HCT116 (cell line): ENCODE data around the gene NBDY. TPM values are rescaled to one million over a fixed set of nuclear protein-coding genes. Genes with fewer than 3 reads are reported as not detected.

Experiments
- ATAC-seq: fragments of 200-7000 bp; cut with Tn5 transposase; 2 replicates; pipeline ENCODE4 v1.9.1; 2020; ENCODE audit warnings: mild to moderate bottlenecking, moderate library complexity
- BruUV-seq: library from RNA; stranded (reverse); fragments of 400-500 nt; replicated peaks from 2 replicates; lab custom pipeline; 2021; lab: Mats Ljungman, UMichigan
- CTCF ChIA-PET: fragments of 300-600 bp; sonication (Branson Sonifier 250); formaldehyde crosslinking; loops from one replicate; lab custom pipeline; 2021; ENCODE audit warnings: antibody characterized with exemption; lab: Charles Lee
- POLR2A ChIA-PET: fragments of 300-600, 350-600 bp; sonication (Branson Sonifier 250); formaldehyde crosslinking; loops from one replicate; lab custom pipeline; 2021; ENCODE audit warnings: antibody characterized with exemption; lab: Charles Lee
- RAD21 ChIA-PET, 2 experiments: fragments of 300-600 bp; sonication (Branson Sonifier 250); formaldehyde crosslinking; loops; one replicate each; lab custom pipeline; 2023; ENCODE audit warnings: low total read pairs in 2 of 2; ENCODE audit not compliant: uncharacterized antibody in 2 of 2, unreplicated experiment in 2 of 2, low non-redundant PET in 1 of 2; lab: Charles Lee
- DNase-seq: peaks from one replicate; pipeline ENCODE4 v3.0.0-alpha.2; 2010; ENCODE audit warnings: low read depth, low spot score
- H2AFZ ChIP-seq: fragments of 200-600 bp; shearing (Covaris generic), sonication (generic); 2 replicates; pipeline ENCODE4 v1.6.1; 2017; ENCODE audit warnings: low read depth, mixed run types, mixed read lengths, antibody characterized with exemption, low read length; ENCODE audit not compliant: poor library complexity, severe bottlenecking
- H3K27ac ChIP-seq: 2 replicates; pipeline ENCODE4 v1.5.1; 2012; ENCODE audit warnings: low read depth, low read length
- H3K27me3 ChIP-seq: fragments of 200-600 bp; sonication (generic); 2 replicates; pipeline ENCODE4 v1.6.1; 2016; ENCODE audit warnings: mixed run types, low read length, mixed read lengths; ENCODE audit not compliant: insufficient read depth
- H3K36me3 ChIP-seq, 2 experiments: fragments of 200-500 bp in 1 of 2; fragments of 200-600 bp in 1 of 2; sonication (Bioruptor generic) in 1 of 2; sonication (generic) in 1 of 2; 2 replicates each; pipeline versions ENCODE4 v1.5.1 to v1.6.1; 2014 to 2016; ENCODE audit warnings: low read length in 2 of 2, inconsistent platforms in 1 of 2, mixed read lengths in 1 of 2, mixed run types in 1 of 2; ENCODE audit not compliant: insufficient read depth in 2 of 2, control insufficient read depth in 1 of 2
- H3K4me1 ChIP-seq, 2 experiments: fragments of 200-600 bp in 1 of 2; sonication (generic) in 1 of 2; 2 replicates each; pipeline versions ENCODE4 v1.5.1 to v1.6.1; 2012 to 2017; ENCODE audit warnings: low read length in 2 of 2, inconsistent platforms in 1 of 2, mild to moderate bottlenecking in 1 of 2, mixed read lengths in 1 of 2, mixed run types in 1 of 2, moderate library complexity in 1 of 2; ENCODE audit not compliant: insufficient read depth in 2 of 2, control insufficient read depth in 1 of 2
- H3K4me2 ChIP-seq: fragments of 200-600 bp; sonication (generic); 2 replicates; pipeline ENCODE4 v1.6.1; 2017; ENCODE audit warnings: mixed run types, low read length, mixed read lengths
- H3K4me3 ChIP-seq, 2 experiments: fragments of 200-600 bp in 1 of 2; sonication (generic) in 1 of 2; replicated peaks in 1 of 2; 2 replicates each; pipeline ENCODE4 v1.5.1; 2011 to 2016; ENCODE audit warnings: low read length in 2 of 2, control low read depth in 1 of 2, low read depth in 1 of 2, mild to moderate bottlenecking in 1 of 2, mixed read lengths in 1 of 2, mixed run types in 1 of 2
- H3K79me2 ChIP-seq: fragments of 200-600 bp; sonication (generic); 2 replicates; pipeline ENCODE4 v1.6.1; 2017; ENCODE audit warnings: mild to moderate bottlenecking, mixed run types, low read length, moderate library complexity, mixed read lengths; ENCODE audit not compliant: insufficient read depth
- H3K9ac ChIP-seq: fragments of 200-600 bp; sonication (generic); 2 replicates; pipeline ENCODE4 v1.6.1; 2016; ENCODE audit warnings: low read length, mixed read lengths
- H3K9me2 ChIP-seq: fragments of 200-600 bp; sonication (generic), shearing (Covaris generic); 2 replicates; pipeline ENCODE4 v1.6.1; 2017; ENCODE audit warnings: mixed run types, mild to moderate bottlenecking, moderate library complexity; ENCODE audit not compliant: insufficient read depth
- H3K9me3 ChIP-seq, 2 experiments: fragments of 200-500 bp in 1 of 2; fragments of 200-600 bp in 1 of 2; sonication (Bioruptor generic) in 1 of 2; sonication (generic) in 1 of 2; 2 replicates each; pipeline ENCODE4 v1.6.1; 2014 to 2017; ENCODE audit warnings: low read length in 2 of 2, mixed read lengths in 2 of 2, inconsistent platforms in 1 of 2, low read depth in 1 of 2, mild to moderate bottlenecking in 1 of 2, mixed run types in 1 of 2, moderate library complexity in 1 of 2; ENCODE audit not compliant: control insufficient read depth in 1 of 2, insufficient read depth in 1 of 2
- H4K20me1 ChIP-seq: fragments of 200-600 bp; sonication (generic), shearing (Covaris generic); 2 replicates; pipeline ENCODE4 v1.6.1; 2017; ENCODE audit warnings: mixed run types, mild to moderate bottlenecking, moderate library complexity; ENCODE audit not compliant: insufficient read depth
- ATF3 ChIP-seq: IDR thresholded peaks from 2 replicates; pipeline ENCODE4 v1.6.1; 2012
- CBX3 ChIP-seq: IDR thresholded peaks from 2 replicates; pipeline ENCODE4 v1.6.1; 2012; ENCODE audit warnings: low read depth
- CEBPB ChIP-seq: IDR thresholded peaks from 2 replicates; pipeline ENCODE4 v1.6.1; 2012; ENCODE audit warnings: low read depth
- CTCF ChIP-seq, 3 experiments: fragments of 200-600 bp in 1 of 3; sonication (generic) in 1 of 3; IDR thresholded peaks in 2 of 3; conservative IDR thresholded peaks in 1 of 3; 2 replicates each; pipeline ENCODE4 v1.5.1; 2012 to 2017; ENCODE audit warnings: low read depth in 2 of 3, low read length in 2 of 3, antibody characterized with exemption in 1 of 3, borderline replicate concordance in 1 of 3, control low read depth in 1 of 3, mild to moderate bottlenecking in 1 of 3, mixed read lengths in 1 of 3, mixed run types in 1 of 3, moderate library complexity in 1 of 3; ENCODE audit not compliant: insufficient read depth in 1 of 3
- EGR1 ChIP-seq: IDR thresholded peaks from 2 replicates; pipeline ENCODE4 v1.6.1; 2012; ENCODE audit warnings: low read depth
- ELF1 ChIP-seq: IDR thresholded peaks from 2 replicates; pipeline ENCODE4 v1.6.1; 2012; ENCODE audit warnings: low read depth, borderline replicate concordance
- EZH2 ChIP-seq: fragments of 200-600 bp; sonication (generic); IDR thresholded peaks from 2 replicates; pipeline ENCODE4 v1.6.1; 2017; ENCODE audit warnings: antibody characterized with exemption, mixed run types
- EZH2phosphoT487 ChIP-seq: fragments of 200-600 bp; IDR thresholded peaks from 2 replicates; pipeline ENCODE4 v1.6.1; 2018; ENCODE audit warnings: antibody characterized with exemption, borderline replicate concordance
- JUND ChIP-seq: IDR thresholded peaks from 2 replicates; pipeline ENCODE4 v1.6.1; 2012
- MAX ChIP-seq: IDR thresholded peaks from 2 replicates; pipeline ENCODE4 v1.6.1; 2012
- POLR2A ChIP-seq: IDR thresholded peaks from 2 replicates; pipeline ENCODE4 v1.7.0; 2011; ENCODE audit warnings: borderline replicate concordance; ENCODE audit not compliant: insufficient read depth, insufficient read length; ENCODE audit errors: extremely low read depth
- REST ChIP-seq: IDR thresholded peaks from 2 replicates; pipeline ENCODE4 v1.6.1; 2012; ENCODE audit warnings: low read depth
- SIN3A ChIP-seq: IDR thresholded peaks from 2 replicates; pipeline ENCODE4 v1.6.1; 2012; ENCODE audit warnings: low read depth
- SP1 ChIP-seq: IDR thresholded peaks from 2 replicates; pipeline ENCODE4 v1.6.1; 2012; ENCODE audit warnings: low read depth
- TCF7L2 ChIP-seq: IDR thresholded peaks from 2 replicates; pipeline ENCODE4 v1.7.0; 2011; ENCODE audit warnings: borderline replicate concordance, inconsistent platforms; ENCODE audit not compliant: insufficient read depth, insufficient read length; ENCODE audit errors: extremely low read depth
- YY1 ChIP-seq: IDR thresholded peaks from 2 replicates; pipeline ENCODE4 v1.6.1; 2011; ENCODE audit warnings: low read length, low read depth, moderate library complexity, mild to moderate bottlenecking; ENCODE audit not compliant: insufficient replicate concordance; ENCODE audit errors: extremely low read depth
- ZFX ChIP-seq: fragments of 450-650 bp; IDR thresholded peaks from 2 replicates; pipeline ENCODE4 v1.6.1; 2017
- ZNF274 ChIP-seq: fragments of 200-500 bp; sonication (Bioruptor generic); IDR thresholded peaks from 2 replicates; pipeline ENCODE4 v1.6.1; 2014; ENCODE audit warnings: mild to moderate bottlenecking, low read depth, low read length, inconsistent platforms
- intact Hi-C: fragments of 100-400 bp; cut with micrococcal nuclease; formaldehyde crosslinking; loops from 2 replicates; pipeline ENCODE4 v1.10.0; 2022
- total RNA-seq: library from RNA; stranded (reverse); gene quantifications from one replicate; pipeline ENCODE4 v1.2.1, GENCODE V29; 2021; ENCODE audit not compliant: unreplicated experiment

NBDY gene
- total RNA-seq, 1 experiment from 2014 or later = 65.6 TPM

- TF ChIP-seq MAX (no peak), EZH2phosphoT487 (no peak), REST (no peak), EZH2 (no peak), ZNF274 (no peak), ATF3 (no peak), ELF1 (no peak), SIN3A (no peak), JUND (no peak), CBX3 (no peak), CEBPB (no peak), TCF7L2 (no peak), EGR1 (no peak), CTCF (IDR thresholded peaks at IDR 0.05 in 2 of 3, conservative IDR thresholded peaks at IDR 0.05 in 1 of 3; ENCODE audit: borderline replicate concordance in 1 of 3, insufficient read depth in 1 of 3, low read depth in 2 of 3, low read length in 2 of 3) (no peak), POLR2A (no peak), ZFX (no peak), SP1 (no peak), YY1 (no peak)
- no peaks in the 10 kb centered on the region for H3K4me1 ChIP-seq
- no peaks in the 10 kb centered on the region for H4K20me1 ChIP-seq
- H3K27me3 ChIP-seq = no peaks in the 10 kb centered on the region
- no peak overlapping the region for H3K27ac ChIP-seq
- no peaks in the 10 kb centered on the region for H3K36me3 ChIP-seq
- ChIA-PET RAD21 (no interaction called here), CTCF (no interaction called here), POLR2A (no interaction called here)
- no peak for ATAC-seq
- H2AFZ ChIP-seq = no peak overlapping the region
- no TSS peak for BruUV-seq
- no peaks in the 10 kb centered on the region for H3K9me3 ChIP-seq
- no peak for DNase-seq
- intact Hi-C loops = no loop called here
- no peaks in the 10 kb centered on the region for H3K79me2 ChIP-seq
- no peak overlapping the region for H3K4me2 ChIP-seq
- H3K4me3 ChIP-seq = no peak overlapping the region
- H3K9ac ChIP-seq = no peak overlapping the region
- no peaks in the 10 kb centered on the region for H3K9me2 ChIP-seq
These were observed 69.3 kb downstream of the NBDY start for GRCh38 chrX:56798339-56798711.
